DMS 273 (cell line): ENCODE data around the gene METRN.

Source experiments
- DNase-seq: peaks from one replicate; lab custom pipeline; 2025; ENCODE audit not compliant: unreplicated experiment; lab: John Stamatoyannopoulos, UW

The METRN gene

GRCh38 chr16:714558-715476 is at the start of gene METRN:
METRN (plus strand) TSS chr16:715118; CDS start chr16:715290, 172 bp downstream.
- peak; percentile 96 for DNase-seq

- DNase-seq, result no peak
Measured at GRCh38 chr16:666572-666971, 48.3 kb upstream of the METRN start.

GRCh38 chr16:667113-667779 is 47.7 kb upstream of the METRN start:
- no peak for DNase-seq

GRCh38 chr16:667780-668518 is 47.0 kb upstream of the METRN start, which contains the start of gene RHOT2:
RHOT2 (plus strand) TSS chr16:668132; CDS start chr16:668200, 68 bp downstream.
- peak; percentile 98 for DNase-seq

GRCh38 chr16:668519-669171 is 46.3 kb upstream of the METRN start:
- peak; percentile 67 for DNase-seq

- no peak for DNase-seq
Measured at GRCh38 chr16:669666-670065, 45.3 kb upstream of the METRN start.

- DNase-seq, result no peak
Measured at GRCh38 chr16:670485-671352, 44.2 kb upstream of the METRN start.

GRCh38 chr16:671353-672131 is 43.4 kb upstream of the METRN start:
- peak; percentile 42 for DNase-seq

GRCh38 chr16:672371-672770 is 42.5 kb upstream of the METRN start:
- no peak for DNase-seq

- no peak for DNase-seq
Measured at GRCh38 chr16:672851-673250, 42.1 kb upstream of the METRN start.

- no peak for DNase-seq
Measured at GRCh38 chr16:673399-673991, 41.4 kb upstream of the METRN start.

GRCh38 chr16:674214-674881 is 40.6 kb upstream of the METRN start:
- DNase-seq, result no peak

GRCh38 chr16:674968-675883 is 39.7 kb upstream of the METRN start, which contains the start of gene RHBDL1:
RHBDL1 (plus strand) TSS chr16:675671; CDS start chr16:675791, 120 bp downstream.
- peak; percentile 71 for DNase-seq

GRCh38 chr16:675884-676564 is 38.9 kb upstream of the METRN start:
- peak; percentile 62 for DNase-seq

GRCh38 chr16:676565-676902 is 38.4 kb upstream of the METRN start:
- DNase-seq, result no peak

- no peak for DNase-seq
Measured at GRCh38 chr16:676913-677312, 38.0 kb upstream of the METRN start.
